Measurements from ENCODE around the gene LBP.

Gene LBP

DNA sequence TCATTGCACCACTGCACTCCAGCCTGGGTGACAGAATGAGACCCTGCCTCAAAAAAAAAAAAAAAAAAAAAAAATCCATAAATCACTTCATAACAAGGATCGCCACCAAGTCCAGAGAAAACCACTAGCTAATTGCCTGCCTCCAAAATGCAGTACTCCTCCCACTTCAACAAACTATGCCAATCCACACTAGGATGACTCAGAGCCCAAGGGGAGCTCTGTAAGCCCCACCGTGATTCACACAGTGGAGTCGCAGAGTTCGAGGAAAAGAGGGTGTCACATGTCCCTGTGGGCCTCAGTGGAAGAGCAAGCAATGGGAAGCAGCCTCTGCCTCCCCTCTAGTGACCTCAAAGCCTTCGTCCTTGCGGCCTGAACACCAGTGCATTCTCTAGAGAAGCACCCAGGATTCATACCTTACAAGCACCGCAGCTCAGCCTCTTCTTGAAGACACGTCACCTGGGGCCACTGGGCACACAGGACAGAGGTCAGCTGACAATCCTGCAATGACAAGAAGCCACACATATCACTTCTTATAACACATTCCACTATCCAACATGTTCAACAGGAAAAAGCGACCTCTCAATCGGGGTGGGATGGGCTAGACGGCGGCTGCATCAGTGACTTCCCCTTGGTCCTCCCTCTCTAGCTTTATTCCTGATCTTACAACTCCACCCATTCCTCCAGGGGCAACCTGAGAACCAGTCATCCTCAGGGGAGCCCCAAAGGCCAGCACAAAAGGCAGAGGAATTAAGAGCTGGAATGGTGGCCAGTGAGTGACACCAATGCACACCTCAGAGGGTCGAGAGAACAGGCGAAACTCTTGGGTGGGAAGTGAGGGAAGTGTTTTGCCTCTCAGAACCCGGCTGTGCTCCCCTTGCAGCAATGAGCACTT lies 80.0 kb downstream of the LBP start:
- Histone ChIP-seq H3K4me2 (ENCODE audit: low read length) (peak overlapping the region; percentile 27), H3K36me3 (ENCODE audit: insufficient read depth, low read length) (peaks cover 84% of the 10 kb centered on the region), H3K27me3 (ENCODE audit: control insufficient read depth, insufficient read depth, low read length) (no peaks in the 10 kb centered on the region), H3K4me1 (ENCODE audit: control insufficient read depth, insufficient read depth, low read length) (peaks cover 32% of the 10 kb centered on the region), H3K4me3 (ENCODE audit: low read length) (no peak overlapping the region), H3K9me3 (replicated peaks; ENCODE audit: low read length) (no peaks in the 10 kb centered on the region), H3K9ac (ENCODE audit: low read depth, low read length) (no peak overlapping the region)

Small RNAs within 50 kb of the gene (small RNA-seq; reads per million reads assigned to genes)
- gene RF00056 (0.35 reads per million), gene SNORA71B (3,157 reads per million, percentile 100 among the genes with 10 or more reads in this experiment)
